GM12878 (cell line): ENCODE data around the gene PNMT. TPM values are rescaled to one million over a fixed set of nuclear protein-coding genes. Genes with fewer than 3 reads are reported as not detected.

Experiments
- ATAC-seq: fragments of 200-7000 bp; cut with Tn5 transposase; 3 replicates; pipeline ENCODE4 v1.9.1; 2020; ENCODE audit warnings: mild to moderate bottlenecking, moderate library complexity
- BruUV-seq: library from RNA; stranded (reverse); fragments of 400-500 nt; replicated peaks from 2 replicates; lab custom pipeline; 2021; lab: Mats Ljungman, UMichigan
- CTCF ChIA-PET: fragments of 300-600 bp; sonication (Branson Sonifier 250); formaldehyde crosslinking; extraction: SDS; loops from one replicate; lab custom pipeline; 2021; ENCODE audit warnings: inconsistent platforms; lab: Yijun Ruan, JAX
- POLR2A ChIA-PET: fragments of 350-600 bp; formaldehyde crosslinking; extraction: SDS; loops from one replicate; lab custom pipeline; 2021; ENCODE audit warnings: inconsistent platforms; lab: Charles Lee
- RAD21 ChIA-PET: fragments of 300-600 bp; sonication (Branson Sonifier 250); formaldehyde crosslinking; loops from one replicate; lab custom pipeline; 2023; ENCODE audit warnings: antibody characterized with exemption; ENCODE audit not compliant: unreplicated experiment; lab: Charles Lee
- SMC1A ChIA-PET: fragments of 300-600 bp; sonication (Branson Sonifier 250); formaldehyde crosslinking; loops from one replicate; lab custom pipeline; 2023; ENCODE audit not compliant: unreplicated experiment, uncharacterized antibody; lab: Charles Lee
- DNase-seq: peaks from one replicate; pipeline ENCODE4 v3.0.0-alpha.2; 2011; ENCODE audit warnings: low read depth, low spot score
- FAIRE-seq: peaks from 3 replicates; lab custom pipeline; 2011; peaks lifted over from hg19 to GRCh38; lab: Jason Lieb, UNC
- H2AFZ ChIP-seq: 2 replicates; pipeline ENCODE4 v1.6.0; 2011; ENCODE audit warnings: low read depth, low read length, control low read depth; ENCODE audit not compliant: control insufficient read depth
- H3K27ac ChIP-seq: 2 replicates; pipeline ENCODE4 v1.5.1; 2011; ENCODE audit warnings: control low read depth; ENCODE audit not compliant: control insufficient read depth, insufficient read depth
- H3K27me3 ChIP-seq, 2 experiments: replicated peaks in 1 of 2; 2 replicates each; pipeline versions ENCODE4 v1.6.0 to v1.6.1; 2011; ENCODE audit warnings: low read length in 1 of 2; ENCODE audit not compliant: control insufficient read depth in 2 of 2, insufficient read depth in 2 of 2
- H3K36me3 ChIP-seq, 2 experiments: 2 replicates each; pipeline ENCODE4 v1.5.1; 2011; ENCODE audit warnings: low read length in 1 of 2; ENCODE audit not compliant: control insufficient read depth in 2 of 2, insufficient read depth in 2 of 2
- H3K4me1 ChIP-seq: 2 replicates; pipeline ENCODE4 v1.6.1; 2011; ENCODE audit warnings: mild to moderate bottlenecking, low read length, moderate library complexity, mixed read lengths; ENCODE audit not compliant: control insufficient read depth, insufficient read depth
- H3K4me2 ChIP-seq: 2 replicates; pipeline ENCODE4 v1.6.0; 2011; ENCODE audit warnings: control low read depth; ENCODE audit not compliant: control insufficient read depth, insufficient read depth
- H3K4me3 ChIP-seq: fragments of 200-600 bp; sonication (generic); 2 replicates; pipeline ENCODE4 v1.5.1; 2016
- H3K79me2 ChIP-seq: 2 replicates; pipeline ENCODE4 v1.6.0; 2011; ENCODE audit warnings: low read length; ENCODE audit not compliant: control insufficient read depth, insufficient read depth
- H3K9ac ChIP-seq: 2 replicates; pipeline ENCODE4 v1.8.0; 2011; ENCODE audit warnings: low read length, control low read depth, mixed read lengths; ENCODE audit not compliant: control insufficient read depth, insufficient read depth
- H3K9me3 ChIP-seq: replicated peaks from 3 replicates; pipeline ENCODE4 v1.5.1; 2011; ENCODE audit warnings: mild to moderate bottlenecking, low read length; ENCODE audit not compliant: control insufficient read depth, insufficient read depth
- H4K20me1 ChIP-seq: 2 replicates; pipeline ENCODE4 v1.6.0; 2011; ENCODE audit not compliant: control insufficient read depth, insufficient read depth
- EGR1 ChIP-seq, 2 experiments: IDR thresholded peaks; 1 replicate in 1 of 2; 2 replicates in 1 of 2; pipeline ENCODE4 v1.6.1; 2011 to 2012; ENCODE audit warnings: low read depth in 2 of 2, low read length in 2 of 2, borderline replicate concordance in 1 of 2, mild to moderate bottlenecking in 1 of 2, moderate library complexity in 1 of 2
- MXI1 ChIP-seq: fragments of 150-350 bp; IDR thresholded peaks from 2 replicates; pipeline ENCODE4 v1.6.1; 2011; ENCODE audit warnings: low read depth, mild to moderate bottlenecking, inconsistent platforms, low read length, improper control_type of control experiment
- RELB ChIP-seq: fragments of 450-650 bp; IDR thresholded peaks from 2 replicates; pipeline ENCODE4 v1.6.1; 2017; ENCODE audit warnings: low read depth, mild to moderate bottlenecking, moderate library complexity
- TCF12 ChIP-seq: IDR thresholded peaks from 2 replicates; pipeline ENCODE4 v1.6.1; 2011; ENCODE audit warnings: low read depth, mild to moderate bottlenecking, low read length
- ZBTB11 ChIP-seq: fragments of 450-650 bp; formaldehyde crosslinking; IDR thresholded peaks from 2 replicates; pipeline ENCODE4 v1.5.0; 2022; ENCODE audit warnings: mild to moderate bottlenecking, missing genetic modification characterization
- WGBS: methylation state at CpG from one replicate; pipeline ENCODE4 v1.1.6; 2016; ENCODE audit warnings: low lambda C conversion rate; ENCODE audit not compliant: insufficient replicate concordance, insufficient coverage; ENCODE audit errors: missing lambda C conversion rate; 5-methylcytosine and 5-hydroxymethylcytosine counted together
- in situ Hi-C: fragments of 300-500 bp; cut with MboI; formaldehyde crosslinking; loops from 9 replicates; pipeline ENCODE4 v1.14.3; 2018; ENCODE audit warnings: mixed read lengths
- intact Hi-C: fragments of 100-400 bp; cut with micrococcal nuclease; formaldehyde crosslinking; loops from one replicate; pipeline ENCODE4 v1.14.2; 2022; ENCODE audit not compliant: unreplicated experiment
- polyA plus RNA-seq, 11 experiments: library from polyadenylated mRNA; depleted of rRNA in 4 of 11; unstranded in 6 of 11; stranded (reverse) in 5 of 11; fragments of >200 nt; fragmentation: Nextera tagmentation in 4 of 11; fragmentation: Illumina TruSeq in 1 of 11; extraction: Ambion mirVana in 4 of 11; extraction: Trizol in 1 of 11; gene quantifications; 1 replicate in 1 of 11; 2 replicates in 10 of 11; pipeline versions ENCODE4 v1.2.1 to v1.2.3, GENCODE V29; 2011 to 2016; ENCODE audit warnings: inconsistent platforms in 2 of 11, missing spikeins in 2 of 11, low read depth in 1 of 11
- total RNA-seq, 4 experiments: library from RNA; depleted of rRNA in 3 of 4; stranded (reverse); fragments of >200 nt in 3 of 4; fragmentation: Illumina TruSeq in 1 of 4; extraction: Trizol in 1 of 4; gene quantifications; 2 replicates each; pipeline versions ENCODE4 v1.2.1 to v1.2.3, GENCODE V29; 2013 to 2021
- TF ChIP-seq, protein P1 (sequence below), 3 experiments: IDR thresholded peaks in 2 of 3; conservative IDR thresholded peaks in 1 of 3; 2 replicates each; pipeline ENCODE4 v1.5.1; 2011; ENCODE audit warnings: low read depth in 3 of 3, low read length in 3 of 3, mild to moderate bottlenecking in 3 of 3, control low read depth in 2 of 3, moderate library complexity in 2 of 3, inconsistent platforms in 1 of 3, mixed read lengths in 1 of 3; ENCODE audit not compliant: control insufficient read depth in 2 of 3, insufficient read depth in 1 of 3; ENCODE audit errors: extremely low read depth in 1 of 3
- TF ChIP-seq, protein P2 (sequence below): IDR thresholded peaks from 2 replicates; pipeline ENCODE4 v1.6.1; 2012; ENCODE audit warnings: low read depth, low read length, improper control_type of control experiment
- TF ChIP-seq, protein P3 (sequence below): fragments of 150-350 bp; IDR thresholded peaks from 2 replicates; pipeline ENCODE4 v1.6.1; 2014; ENCODE audit warnings: mild to moderate bottlenecking, low read depth, low read length

PNMT gene
- total and polyA plus RNA-seq, 10 of the 15 experiments (the other 5 are each of a cell fraction or from before 2014, with no cell fraction given) = not detected

- TF ChIP-seq ZBTB11 (CRISPR knock-in tag) (no peak), MXI1 (no peak), EGR1 (IDR thresholded peaks at IDR 0.05; ENCODE audit: borderline replicate concordance in 1 of 2, low read depth in 2 of 2, low read length in 2 of 2) (no peak)
Measured at GRCh38 chr17:39650121-39650579, 18.1 kb upstream of the PNMT start (continued).

DNA sequence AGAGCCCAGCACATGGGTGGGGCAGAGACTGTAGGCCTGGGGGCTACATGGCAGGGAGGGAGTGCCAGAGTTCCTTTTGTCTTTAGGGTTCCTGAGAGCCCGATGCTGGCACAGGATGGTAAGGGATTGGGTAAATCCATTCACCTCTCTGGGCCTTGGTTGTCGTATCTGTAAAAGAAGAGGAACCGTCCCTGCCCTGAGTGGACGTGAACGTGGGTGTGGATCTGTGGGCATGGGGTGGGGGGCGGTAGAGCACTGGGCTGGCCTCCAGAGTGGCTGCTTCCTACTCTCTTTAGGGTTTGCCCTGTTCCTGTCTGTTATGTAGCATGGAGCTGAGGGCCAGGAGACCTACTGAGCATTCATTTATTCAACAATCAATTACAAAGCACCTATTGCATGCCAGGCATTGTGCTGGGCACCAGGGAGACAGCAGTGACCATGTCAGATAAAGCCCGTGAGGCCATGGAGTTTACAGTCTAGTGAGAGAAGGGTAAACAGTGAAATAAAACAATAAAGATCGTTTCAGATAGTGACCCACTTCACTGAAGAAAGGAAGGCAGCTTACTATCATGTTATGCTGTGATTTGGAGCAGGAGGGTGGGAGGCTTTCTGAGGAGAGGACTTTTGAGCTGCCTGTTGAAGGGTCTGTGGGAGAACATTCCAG, 16.2 kb upstream of the PNMT start:
- H3K27me3 ChIP-seq = no peaks in the 10 kb centered on the region
- H3K36me3 ChIP-seq = peaks cover 4 to 7% of the 10 kb centered on the region in 2 experiments; a peak in 3 of 4 replicates
- DNase-seq (no peak), ATAC-seq (no peak), FAIRE-seq (no peak)
- H3K27ac ChIP-seq = no peak overlapping the region
- 86% methylated on average over 8 of the region's 8 CpGs for WGBS
- intact Hi-C loops (no loop called here), in situ Hi-C loops (no loop called here)
- ChIA-PET RAD21 (interaction anchor here (1.5 kb wide), 1 partner anchor 213 kb away, joined by 3 read pairs; no protein-coding TSS in a partner anchor), POLR2A (no interaction called here), SMC1A (interaction anchor here (1.4 kb wide), 1 partner anchor 78 kb away, joined by 3 read pairs; the partner anchor contains the start of gene MIEN1), CTCF (interaction anchor here (0.7 to 8.8 kb wide), 17 partner anchors 8 to 112 kb away, joined by 3 to 100 read pairs (median 4); partner anchors contain the start of genes MIEN1, PGAP3, PNMT and STARD3)
- no peaks in the 10 kb centered on the region for H3K9me3 ChIP-seq
- no peak overlapping the region for H3K4me2 ChIP-seq
- no peak overlapping the region for H3K9ac ChIP-seq
- no peaks in the 10 kb centered on the region; the same call in 1 of the 2 replicates for H3K79me2 ChIP-seq
- BruUV-seq = no TSS peak
- H3K4me1 ChIP-seq = no peaks in the 10 kb centered on the region
- H2AFZ ChIP-seq = no peak overlapping the region
- no peak overlapping the region for H3K4me3 ChIP-seq
- H4K20me1 ChIP-seq = no peaks in the 10 kb centered on the region
- TF ChIP-seq, protein P1, sequence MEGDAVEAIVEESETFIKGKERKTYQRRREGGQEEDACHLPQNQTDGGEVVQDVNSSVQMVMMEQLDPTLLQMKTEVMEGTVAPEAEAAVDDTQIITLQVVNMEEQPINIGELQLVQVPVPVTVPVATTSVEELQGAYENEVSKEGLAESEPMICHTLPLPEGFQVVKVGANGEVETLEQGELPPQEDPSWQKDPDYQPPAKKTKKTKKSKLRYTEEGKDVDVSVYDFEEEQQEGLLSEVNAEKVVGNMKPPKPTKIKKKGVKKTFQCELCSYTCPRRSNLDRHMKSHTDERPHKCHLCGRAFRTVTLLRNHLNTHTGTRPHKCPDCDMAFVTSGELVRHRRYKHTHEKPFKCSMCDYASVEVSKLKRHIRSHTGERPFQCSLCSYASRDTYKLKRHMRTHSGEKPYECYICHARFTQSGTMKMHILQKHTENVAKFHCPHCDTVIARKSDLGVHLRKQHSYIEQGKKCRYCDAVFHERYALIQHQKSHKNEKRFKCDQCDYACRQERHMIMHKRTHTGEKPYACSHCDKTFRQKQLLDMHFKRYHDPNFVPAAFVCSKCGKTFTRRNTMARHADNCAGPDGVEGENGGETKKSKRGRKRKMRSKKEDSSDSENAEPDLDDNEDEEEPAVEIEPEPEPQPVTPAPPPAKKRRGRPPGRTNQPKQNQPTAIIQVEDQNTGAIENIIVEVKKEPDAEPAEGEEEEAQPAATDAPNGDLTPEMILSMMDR (IDR thresholded peaks at IDR 0.05 in 2 of 3, conservative IDR thresholded peaks at IDR 0.05 in 1 of 3; ENCODE audit: control insufficient read depth in 2 of 3, extremely low read depth in 1 of 3, insufficient read depth in 1 of 3, low read depth in 3 of 3, low read length in 3 of 3) = no peak
- TF ChIP-seq, protein P2, sequence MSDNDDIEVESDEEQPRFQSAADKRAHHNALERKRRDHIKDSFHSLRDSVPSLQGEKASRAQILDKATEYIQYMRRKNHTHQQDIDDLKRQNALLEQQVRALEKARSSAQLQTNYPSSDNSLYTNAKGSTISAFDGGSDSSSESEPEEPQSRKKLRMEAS = no peak
- TF ChIP-seq RELB = no peak
- no peak for TF ChIP-seq TCF12
- TF ChIP-seq, protein P3, sequence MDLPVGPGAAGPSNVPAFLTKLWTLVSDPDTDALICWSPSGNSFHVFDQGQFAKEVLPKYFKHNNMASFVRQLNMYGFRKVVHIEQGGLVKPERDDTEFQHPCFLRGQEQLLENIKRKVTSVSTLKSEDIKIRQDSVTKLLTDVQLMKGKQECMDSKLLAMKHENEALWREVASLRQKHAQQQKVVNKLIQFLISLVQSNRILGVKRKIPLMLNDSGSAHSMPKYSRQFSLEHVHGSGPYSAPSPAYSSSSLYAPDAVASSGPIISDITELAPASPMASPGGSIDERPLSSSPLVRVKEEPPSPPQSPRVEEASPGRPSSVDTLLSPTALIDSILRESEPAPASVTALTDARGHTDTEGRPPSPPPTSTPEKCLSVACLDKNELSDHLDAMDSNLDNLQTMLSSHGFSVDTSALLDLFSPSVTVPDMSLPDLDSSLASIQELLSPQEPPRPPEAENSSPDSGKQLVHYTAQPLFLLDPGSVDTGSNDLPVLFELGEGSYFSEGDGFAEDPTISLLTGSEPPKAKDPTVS = no peak
